Lung (tissue), 12 donors: ENCODE data around the gene FAM3D. TPM values are rescaled to one million over a fixed set of nuclear protein-coding genes. Genes with fewer than 3 reads are reported as not detected.

Experiments used
- ATAC-seq: fragments of 200-7000 bp; cut with Tn5 transposase; one replicate; pipeline ENCODE4 v1.9.1; 2020; ENCODE audit warnings: moderate number of reproducible peaks; ENCODE audit not compliant: insufficient read depth, low FRiP score
- DNase-seq, 3 donors: peaks; one replicate each; pipeline ENCODE4 v3.0.0-alpha.2; 2013 to 2017
- H3K27ac ChIP-seq, 2 donors: one replicate each; pipeline ENCODE4 v1.5.1; 2013; ENCODE audit warnings: mild to moderate bottlenecking in 2 of 2, moderate library complexity in 2 of 2, control low read depth in 1 of 2, inconsistent platforms in 1 of 2, low read depth in 1 of 2, low read length in 1 of 2
- H3K27me3 ChIP-seq, 3 donors: one replicate each; pipeline ENCODE4 v1.5.1; 2013; ENCODE audit warnings: low read length in 2 of 3; ENCODE audit not compliant: control insufficient read depth in 3 of 3, insufficient read depth in 3 of 3
- H3K36me3 ChIP-seq, 4 donors: one replicate each; pipeline ENCODE4 v1.5.1; 2013; ENCODE audit warnings: low read length in 4 of 4, mild to moderate bottlenecking in 1 of 4, moderate library complexity in 1 of 4; ENCODE audit not compliant: control insufficient read depth in 4 of 4, insufficient read depth in 4 of 4
- H3K4me1 ChIP-seq, 5 donors: one replicate each; pipeline ENCODE4 v1.5.1; 2013; ENCODE audit warnings: low read length in 5 of 5, mild to moderate bottlenecking in 2 of 5, moderate library complexity in 1 of 5; ENCODE audit not compliant: control insufficient read depth in 5 of 5, insufficient read depth in 5 of 5
- H3K4me3 ChIP-seq: one replicate; pipeline ENCODE4 v1.5.1; 2013; ENCODE audit warnings: mild to moderate bottlenecking, control low read depth, moderate library complexity
- H3K9ac ChIP-seq, 2 donors: one replicate each; pipeline ENCODE4 v1.5.1; 2013; ENCODE audit warnings: low read length in 2 of 2, control low read depth in 1 of 2; ENCODE audit not compliant: insufficient read depth in 1 of 2
- H3K9me3 ChIP-seq, 4 donors: one replicate each; pipeline ENCODE4 v1.5.1; 2013; ENCODE audit warnings: low read length in 3 of 4, mild to moderate bottlenecking in 1 of 4, moderate library complexity in 1 of 4; ENCODE audit not compliant: control insufficient read depth in 4 of 4, insufficient read depth in 3 of 4
- CTCF ChIP-seq: IDR thresholded peaks from 2 replicates; pipeline ENCODE4 v1.5.1; 2012; ENCODE audit warnings: mild to moderate bottlenecking; ENCODE audit errors: control extremely low read depth, extremely low read depth
- WGBS, 2 donors: extraction: QIAGEN DNeasy Blood & Tissue Kit; methylation state at CpG; one replicate each; pipeline ENCODE4 v1.1.7; 2013; 5-methylcytosine and 5-hydroxymethylcytosine counted together
- polyA plus RNA-seq, 2 donors: library from polyadenylated mRNA; stranded (reverse); fragments of 200-250 nt; gene quantifications; one replicate each; pipeline ENCODE4 v1.2.1, GENCODE V29; 2013
- total RNA-seq, 2 donors: library from RNA; depleted of rRNA in 1 of 2; stranded (reverse); fragments of >200 nt in 1 of 2; gene quantifications; one replicate each; pipeline ENCODE4 v1.2.1, GENCODE V29; 2014 to 2021
- donor health status: control.
- donor health status: control.
- donor health status: Bipolar disorder and iron deficiency.
- donor health status: healthy.
- donor health status: DM: yes; HTN: yes; CAD: no.

FAM3D gene
- total and polyA plus RNA-seq, 4 donors = 3.2 to 15.1 (median 11.6) TPM

GRCh38 chr3:58585005-58585786 lies 81.4 kb downstream of the FAM3D start:
- WGBS, 2 donors = 2 to 6% methylated on average over 39 to 46 of the region's 46 CpGs
- Histone ChIP-seq H3K4me3 (peak overlapping the region; percentile 33), H3K27me3 (peaks cover 5 to 31% (median 28%) of the 10 kb centered on the region in 3 donors), H3K4me1 (peaks cover 0 to 22% (median 0%) of the 10 kb centered on the region in 5 donors), H3K36me3 (no peaks in the 10 kb centered on the region), H3K9me3 (no peaks in the 10 kb centered on the region), H3K9ac (peak overlapping the region in 1 of 2 donors; percentile 68), H3K27ac (peak overlapping the region; percentile 58 to 69)
- DNase-seq = peak; percentile 81 to 90 (median 85)
- peak; percentile 20 for TF ChIP-seq CTCF
- ATAC-seq = peak; percentile 92

- 20 to 38% methylated on average over 10 of the region's 10 CpGs for WGBS, 2 donors
- peaks cover 5 to 31% (median 28%) of the 10 kb centered on the region in 3 donors for H3K27me3 ChIP-seq
- H3K9ac ChIP-seq = peak overlapping the region in 1 of 2 donors; percentile 68
- peaks cover 0 to 22% (median 0%) of the 10 kb centered on the region in 5 donors for H3K4me1 ChIP-seq
- no peak for TF ChIP-seq CTCF
- peak overlapping the region; percentile 33 for H3K4me3 ChIP-seq
- H3K36me3 ChIP-seq = no peaks in the 10 kb centered on the region
- H3K9me3 ChIP-seq = no peaks in the 10 kb centered on the region
- DNase-seq (no peak), ATAC-seq (no peak)
- H3K27ac ChIP-seq = peak overlapping the region; percentile 58 to 69
Observed at GRCh38 chr3:58584690-58585004, 81.9 kb downstream of the FAM3D start.

Other genes starting within 250 kb of the FAM3D start
- gene PDHB, start 232.9 kb downstream of the FAM3D start, total RNA-seq = 10 to 100 TPM; 50.8 to 63.5 TPM
- 10 to 100 TPM; 62.6 to 67.6 TPM for gene PDHB, start 232.9 kb downstream of the FAM3D start, polyA plus RNA-seq
- gene KCTD6, start 174.7 kb downstream of the FAM3D start, total RNA-seq = 10 to 100 TPM in 1 of 2 donors, 1 to 10 TPM in 1; 7.2 to 18.0 TPM
- gene KCTD6, start 174.7 kb downstream of the FAM3D start, polyA plus RNA-seq = 1 to 10 TPM; 5.4 to 8.4 TPM
- gene ACOX2, start 129.6 kb downstream of the FAM3D start, total RNA-seq = 10 to 100 TPM; 10.2 to 24.4 TPM
- 10 to 100 TPM in 1 of 2 donors, 1 to 10 TPM in 1; 5.3 to 13.1 TPM for gene ACOX2, start 129.6 kb downstream of the FAM3D start, polyA plus RNA-seq
- 10 to 100 TPM in 1 of 2 donors, 1 to 10 TPM in 1; 4.2 to 83.6 TPM for gene FAM107A, start 89.4 kb downstream of the FAM3D start, total RNA-seq
- gene FAM107A, start 89.4 kb downstream of the FAM3D start, polyA plus RNA-seq = 10 to 100 TPM; 21.3 to 48.1 TPM